Duodenal mucosa (tissue), 2 donors: ENCODE measurements around the gene RIC3.

Experiments used
- H3K27ac ChIP-seq: one replicate; pipeline ENCODE4 v1.7.0; 2013; ENCODE audit warnings: low read depth, low read length
- H3K27me3 ChIP-seq, 2 donors: one replicate each; pipeline ENCODE4 v1.7.0; 2013; ENCODE audit warnings: low read length in 2 of 2, control low read depth in 1 of 2; ENCODE audit not compliant: insufficient read depth in 2 of 2, control insufficient read depth in 1 of 2
- H3K36me3 ChIP-seq, 2 donors: one replicate each; pipeline ENCODE4 v1.7.0; 2013; ENCODE audit warnings: low read length in 2 of 2, control low read depth in 1 of 2; ENCODE audit not compliant: insufficient read depth in 2 of 2, control insufficient read depth in 1 of 2
- H3K4me1 ChIP-seq, 2 donors: one replicate each; pipeline ENCODE4 v1.7.0; 2013; ENCODE audit warnings: low read length in 2 of 2, control low read depth in 1 of 2; ENCODE audit not compliant: insufficient read depth in 2 of 2, control insufficient read depth in 1 of 2
- H3K4me3 ChIP-seq, 2 donors: one replicate each; pipeline ENCODE4 v1.7.0; 2013; ENCODE audit warnings: low read length in 2 of 2, low read depth in 1 of 2
- H3K9ac ChIP-seq, 2 donors: one replicate each; pipeline ENCODE4 v1.7.0; 2013; ENCODE audit warnings: low read length in 2 of 2, low read depth in 1 of 2
- H3K9me3 ChIP-seq, 2 donors: one replicate each; pipeline ENCODE4 v1.7.0; 2013; ENCODE audit warnings: low read length in 2 of 2, control low read depth in 1 of 2; ENCODE audit not compliant: control insufficient read depth in 1 of 2

RIC3 gene

GRCh38 chr11:8083088-8083395 is 85.8 kb downstream of the RIC3 start:
- H3K9me3 ChIP-seq = no peaks in the 10 kb centered on the region
- no peaks in the 10 kb centered on the region for H3K36me3 ChIP-seq
- peaks cover 17 to 25% of the 10 kb centered on the region in 2 donors for H3K27me3 ChIP-seq
- no peak overlapping the region for H3K4me3 ChIP-seq
- H3K9ac ChIP-seq = no peak overlapping the region
- no peak overlapping the region for H3K27ac ChIP-seq
- peaks cover 0 to 8% of the 10 kb centered on the region in 2 donors for H3K4me1 ChIP-seq

- H3K9me3 ChIP-seq = no peaks in the 10 kb centered on the region
- H3K36me3 ChIP-seq = no peaks in the 10 kb centered on the region
- peaks cover 0 to 8% of the 10 kb centered on the region in 2 donors for H3K4me1 ChIP-seq
- no peak overlapping the region for H3K4me3 ChIP-seq
- H3K27ac ChIP-seq = no peak overlapping the region
- H3K27me3 ChIP-seq = peaks cover 17 to 25% of the 10 kb centered on the region in 2 donors
- no peak overlapping the region for H3K9ac ChIP-seq
Observed at GRCh38 chr11:8082391-8083087, 86.3 kb downstream of the RIC3 start.

- Histone ChIP-seq H3K9me3 (no peaks in the 10 kb centered on the region), H3K27ac (no peak overlapping the region), H3K36me3 (no peaks in the 10 kb centered on the region), H3K4me3 (peak overlapping the region in 1 of 2 donors; percentile 30), H3K4me1 (peaks cover 0 to 8% of the 10 kb centered on the region in 2 donors), H3K27me3 (peaks cover 17 to 25% of the 10 kb centered on the region in 2 donors), H3K9ac (no peak overlapping the region)
Observed at GRCh38 chr11:8081591-8082250, 87.1 kb downstream of the RIC3 start.

GRCh38 chr11:8080674-8081590 is 87.9 kb downstream of the RIC3 start, which contains the start of gene TUB:
TUB (plus strand) TSS chr11:8081211; CDS start chr11:8081511, 300 bp downstream.
- H3K4me1 ChIP-seq = peaks cover 0 to 8% of the 10 kb centered on the region in 2 donors
- H3K27me3 ChIP-seq = peaks cover 17 to 25% of the 10 kb centered on the region in 2 donors
- no peak within 1 kb of the TSS for H3K27ac ChIP-seq
- peak within 1 kb of the TSS; percentile 30 to 57 for H3K4me3 ChIP-seq
- H3K36me3 ChIP-seq = no peaks in the 10 kb centered on the region
- H3K9me3 ChIP-seq = no peaks in the 10 kb centered on the region
- no peak within 1 kb of the TSS for H3K9ac ChIP-seq

GRCh38 chr11:8080069-8080670 is 88.7 kb downstream of the RIC3 start:
- H3K27ac ChIP-seq = no peak overlapping the region
- H3K4me1 ChIP-seq = peaks cover 0 to 8% of the 10 kb centered on the region in 2 donors
- peaks cover 17 to 25% of the 10 kb centered on the region in 2 donors for H3K27me3 ChIP-seq
- H3K9me3 ChIP-seq = no peaks in the 10 kb centered on the region
- H3K4me3 ChIP-seq = peak overlapping the region in 1 of 2 donors; percentile 57
- H3K9ac ChIP-seq = no peak overlapping the region
- H3K36me3 ChIP-seq = no peaks in the 10 kb centered on the region

GRCh38 chr11:8079111-8079675 is 89.6 kb downstream of the RIC3 start:
- H3K4me3 ChIP-seq = no peak overlapping the region
- no peaks in the 10 kb centered on the region for H3K9me3 ChIP-seq
- H3K27ac ChIP-seq = no peak overlapping the region
- H3K9ac ChIP-seq = no peak overlapping the region
- H3K36me3 ChIP-seq = no peaks in the 10 kb centered on the region
- peaks cover 0 to 8% of the 10 kb centered on the region in 2 donors for H3K4me1 ChIP-seq
- peaks cover 17 to 25% of the 10 kb centered on the region in 2 donors for H3K27me3 ChIP-seq

- no peaks in the 10 kb centered on the region for H3K9me3 ChIP-seq
- H3K4me3 ChIP-seq = no peak overlapping the region
- H3K36me3 ChIP-seq = no peaks in the 10 kb centered on the region
- H3K27me3 ChIP-seq = peaks cover 0 to 1% of the 10 kb centered on the region in 2 donors
- H3K27ac ChIP-seq = no peak overlapping the region
- no peaks in the 10 kb centered on the region for H3K4me1 ChIP-seq
- no peak overlapping the region for H3K9ac ChIP-seq
Observed at GRCh38 chr11:8075119-8075726, 93.6 kb downstream of the RIC3 start.

GRCh38 chr11:8071616-8072581 is 96.9 kb downstream of the RIC3 start:
- Histone ChIP-seq H3K4me1 (peaks cover 11 to 18% of the 10 kb centered on the region in 2 donors), H3K27me3 (no peaks in the 10 kb centered on the region), H3K9ac (no peak overlapping the region), H3K9me3 (no peaks in the 10 kb centered on the region), H3K27ac (no peak overlapping the region), H3K36me3 (no peaks in the 10 kb centered on the region), H3K4me3 (no peak overlapping the region)
